HCT116 (cell line): ENCODE measurements around the gene PSMG3. TPM values are rescaled to one million over a fixed set of nuclear protein-coding genes. Genes with fewer than 3 reads are reported as not detected.

Source experiments
- ATAC-seq: fragments of 200-7000 bp; cut with Tn5 transposase; 2 replicates; pipeline ENCODE4 v1.9.1; 2020; ENCODE audit warnings: mild to moderate bottlenecking, moderate library complexity
- BruUV-seq: library from RNA; stranded (reverse); fragments of 400-500 nt; replicated peaks from 2 replicates; lab custom pipeline; 2021; lab: Mats Ljungman, UMichigan
- CTCF ChIA-PET: fragments of 300-600 bp; sonication (Branson Sonifier 250); formaldehyde crosslinking; loops from one replicate; lab custom pipeline; 2021; ENCODE audit warnings: antibody characterized with exemption; lab: Charles Lee
- POLR2A ChIA-PET: fragments of 300-600, 350-600 bp; sonication (Branson Sonifier 250); formaldehyde crosslinking; loops from one replicate; lab custom pipeline; 2021; ENCODE audit warnings: antibody characterized with exemption; lab: Charles Lee
- RAD21 ChIA-PET, 2 experiments: fragments of 300-600 bp; sonication (Branson Sonifier 250); formaldehyde crosslinking; loops; one replicate each; lab custom pipeline; 2023; ENCODE audit warnings: low total read pairs in 2 of 2; ENCODE audit not compliant: uncharacterized antibody in 2 of 2, unreplicated experiment in 2 of 2, low non-redundant PET in 1 of 2; lab: Charles Lee
- DNase-seq: peaks from one replicate; pipeline ENCODE4 v3.0.0-alpha.2; 2010; ENCODE audit warnings: low read depth, low spot score
- H2AFZ ChIP-seq: fragments of 200-600 bp; shearing (Covaris generic), sonication (generic); 2 replicates; pipeline ENCODE4 v1.6.1; 2017; ENCODE audit warnings: low read depth, mixed run types, mixed read lengths, antibody characterized with exemption, low read length; ENCODE audit not compliant: poor library complexity, severe bottlenecking
- H3K27ac ChIP-seq: 2 replicates; pipeline ENCODE4 v1.5.1; 2012; ENCODE audit warnings: low read depth, low read length
- H3K27me3 ChIP-seq: fragments of 200-600 bp; sonication (generic); 2 replicates; pipeline ENCODE4 v1.6.1; 2016; ENCODE audit warnings: mixed run types, low read length, mixed read lengths; ENCODE audit not compliant: insufficient read depth
- H3K36me3 ChIP-seq, 2 experiments: fragments of 200-500 bp in 1 of 2; fragments of 200-600 bp in 1 of 2; sonication (Bioruptor generic) in 1 of 2; sonication (generic) in 1 of 2; 2 replicates each; pipeline versions ENCODE4 v1.5.1 to v1.6.1; 2014 to 2016; ENCODE audit warnings: low read length in 2 of 2, inconsistent platforms in 1 of 2, mixed read lengths in 1 of 2, mixed run types in 1 of 2; ENCODE audit not compliant: insufficient read depth in 2 of 2, control insufficient read depth in 1 of 2
- H3K4me1 ChIP-seq, 2 experiments: fragments of 200-600 bp in 1 of 2; sonication (generic) in 1 of 2; 2 replicates each; pipeline versions ENCODE4 v1.5.1 to v1.6.1; 2012 to 2017; ENCODE audit warnings: low read length in 2 of 2, inconsistent platforms in 1 of 2, mild to moderate bottlenecking in 1 of 2, mixed read lengths in 1 of 2, mixed run types in 1 of 2, moderate library complexity in 1 of 2; ENCODE audit not compliant: insufficient read depth in 2 of 2, control insufficient read depth in 1 of 2
- H3K4me2 ChIP-seq: fragments of 200-600 bp; sonication (generic); 2 replicates; pipeline ENCODE4 v1.6.1; 2017; ENCODE audit warnings: mixed run types, low read length, mixed read lengths
- H3K4me3 ChIP-seq, 2 experiments: fragments of 200-600 bp in 1 of 2; sonication (generic) in 1 of 2; replicated peaks in 1 of 2; 2 replicates each; pipeline ENCODE4 v1.5.1; 2011 to 2016; ENCODE audit warnings: low read length in 2 of 2, control low read depth in 1 of 2, low read depth in 1 of 2, mild to moderate bottlenecking in 1 of 2, mixed read lengths in 1 of 2, mixed run types in 1 of 2
- H3K79me2 ChIP-seq: fragments of 200-600 bp; sonication (generic); 2 replicates; pipeline ENCODE4 v1.6.1; 2017; ENCODE audit warnings: mild to moderate bottlenecking, mixed run types, low read length, moderate library complexity, mixed read lengths; ENCODE audit not compliant: insufficient read depth
- H3K9ac ChIP-seq: fragments of 200-600 bp; sonication (generic); 2 replicates; pipeline ENCODE4 v1.6.1; 2016; ENCODE audit warnings: low read length, mixed read lengths
- H3K9me2 ChIP-seq: fragments of 200-600 bp; sonication (generic), shearing (Covaris generic); 2 replicates; pipeline ENCODE4 v1.6.1; 2017; ENCODE audit warnings: mixed run types, mild to moderate bottlenecking, moderate library complexity; ENCODE audit not compliant: insufficient read depth
- H3K9me3 ChIP-seq, 2 experiments: fragments of 200-500 bp in 1 of 2; fragments of 200-600 bp in 1 of 2; sonication (Bioruptor generic) in 1 of 2; sonication (generic) in 1 of 2; 2 replicates each; pipeline ENCODE4 v1.6.1; 2014 to 2017; ENCODE audit warnings: low read length in 2 of 2, mixed read lengths in 2 of 2, inconsistent platforms in 1 of 2, low read depth in 1 of 2, mild to moderate bottlenecking in 1 of 2, mixed run types in 1 of 2, moderate library complexity in 1 of 2; ENCODE audit not compliant: control insufficient read depth in 1 of 2, insufficient read depth in 1 of 2
- H4K20me1 ChIP-seq: fragments of 200-600 bp; sonication (generic), shearing (Covaris generic); 2 replicates; pipeline ENCODE4 v1.6.1; 2017; ENCODE audit warnings: mixed run types, mild to moderate bottlenecking, moderate library complexity; ENCODE audit not compliant: insufficient read depth
- CEBPB ChIP-seq: IDR thresholded peaks from 2 replicates; pipeline ENCODE4 v1.6.1; 2012; ENCODE audit warnings: low read depth
- EZH2 ChIP-seq: fragments of 200-600 bp; sonication (generic); IDR thresholded peaks from 2 replicates; pipeline ENCODE4 v1.6.1; 2017; ENCODE audit warnings: antibody characterized with exemption, mixed run types
- EZH2phosphoT487 ChIP-seq: fragments of 200-600 bp; IDR thresholded peaks from 2 replicates; pipeline ENCODE4 v1.6.1; 2018; ENCODE audit warnings: antibody characterized with exemption, borderline replicate concordance
- FOSL1 ChIP-seq: IDR thresholded peaks from 2 replicates; pipeline ENCODE4 v1.6.1; 2012; ENCODE audit warnings: low read depth
- JUND ChIP-seq: IDR thresholded peaks from 2 replicates; pipeline ENCODE4 v1.6.1; 2012
- RAD21 ChIP-seq: IDR thresholded peaks from 2 replicates; pipeline ENCODE4 v1.6.1; 2012; ENCODE audit warnings: low read depth, mild to moderate bottlenecking
- SIN3A ChIP-seq: IDR thresholded peaks from 2 replicates; pipeline ENCODE4 v1.6.1; 2012; ENCODE audit warnings: low read depth
- SP1 ChIP-seq: IDR thresholded peaks from 2 replicates; pipeline ENCODE4 v1.6.1; 2012; ENCODE audit warnings: low read depth
- SRF ChIP-seq: IDR thresholded peaks from 2 replicates; pipeline ENCODE4 v1.6.1; 2012; ENCODE audit warnings: low read depth
- ZFX ChIP-seq: fragments of 450-650 bp; IDR thresholded peaks from 2 replicates; pipeline ENCODE4 v1.6.1; 2017
- ZNF274 ChIP-seq: fragments of 200-500 bp; sonication (Bioruptor generic); IDR thresholded peaks from 2 replicates; pipeline ENCODE4 v1.6.1; 2014; ENCODE audit warnings: mild to moderate bottlenecking, low read depth, low read length, inconsistent platforms
- intact Hi-C: fragments of 100-400 bp; cut with micrococcal nuclease; formaldehyde crosslinking; loops from 2 replicates; pipeline ENCODE4 v1.10.0; 2022
- total RNA-seq: library from RNA; stranded (reverse); gene quantifications from one replicate; pipeline ENCODE4 v1.2.1, GENCODE V29; 2021; ENCODE audit not compliant: unreplicated experiment
- TF ChIP-seq, protein P1 (sequence below): IDR thresholded peaks from 2 replicates; pipeline ENCODE4 v1.6.1; 2011; ENCODE audit warnings: mild to moderate bottlenecking, low read length, moderate library complexity; ENCODE audit not compliant: insufficient replicate concordance; ENCODE audit errors: extremely low read depth
- TF ChIP-seq, protein P2 (sequence below): IDR thresholded peaks from 2 replicates; pipeline ENCODE4 v1.6.1; 2012

Gene PSMG3
- total RNA-seq, 1 experiment from 2014 or later: 60.9 TPM

DNA sequence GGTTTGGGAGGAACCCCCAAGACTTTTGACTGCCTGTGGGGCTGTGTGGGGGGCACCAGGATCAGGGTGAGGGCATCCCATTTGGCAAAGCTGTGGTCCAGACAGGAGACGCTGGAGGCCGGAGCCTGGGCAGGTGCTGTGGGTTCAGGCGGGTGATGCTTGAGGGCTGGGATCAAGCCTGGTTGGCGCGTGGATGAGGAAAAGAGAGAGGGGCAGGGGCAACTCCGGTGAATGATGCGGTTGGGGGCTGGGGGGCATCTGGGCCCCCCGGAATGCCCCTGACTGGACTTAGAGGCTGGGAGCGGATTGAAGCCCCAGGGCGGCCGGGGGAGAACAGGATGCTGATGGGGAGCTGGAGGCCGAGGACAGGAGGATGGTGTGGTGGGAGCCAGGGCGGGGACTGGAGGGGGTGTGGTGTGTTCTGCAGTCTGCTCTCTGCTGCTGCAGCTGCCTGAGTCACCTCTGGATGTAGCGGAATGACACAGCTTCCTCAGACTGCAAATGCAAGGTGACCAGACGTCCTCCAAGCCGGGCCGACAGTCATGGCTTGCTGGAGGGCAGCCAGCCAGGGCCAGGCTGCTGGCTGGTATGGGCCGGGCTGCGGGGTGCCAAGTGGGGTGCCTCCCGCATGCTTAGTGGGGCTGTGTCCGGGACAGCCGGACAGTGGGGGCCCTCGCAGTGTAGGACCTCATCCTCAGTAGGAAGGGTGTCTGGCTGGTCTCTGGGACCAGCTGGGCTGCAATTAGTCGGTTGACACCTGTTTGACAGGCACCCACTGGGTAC, 36.1 kb downstream of the PSMG3 start (continued):
- TF ChIP-seq ZFX: no peak
- TF ChIP-seq, all 23 proteins: peak for 0

DNA sequence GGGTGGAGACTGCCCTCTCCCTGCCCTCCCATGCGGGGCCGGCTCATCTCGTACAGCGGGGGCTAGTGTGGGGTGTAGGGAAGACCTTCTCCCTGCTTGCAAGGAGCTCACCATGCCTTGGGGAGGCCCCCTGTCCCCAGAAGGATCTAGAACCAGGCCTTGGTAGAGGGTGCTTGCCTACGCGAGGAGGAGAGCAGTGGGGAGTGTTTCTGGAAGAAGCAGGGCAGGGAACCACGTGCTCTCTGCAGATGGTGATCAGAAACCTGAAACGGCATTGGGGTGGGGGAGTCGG, 36.6 kb downstream of the PSMG3 start:
- H3K9me2 ChIP-seq: no peaks in the 10 kb centered on the region
- no peak for ATAC-seq
- TF ChIP-seq FOSL1: no peak
- TF ChIP-seq CEBPB: no peak
- no peak for TF ChIP-seq SP1
- TF ChIP-seq EZH2: no peak
- no peak for TF ChIP-seq RAD21
- TF ChIP-seq ZNF274: no peak
- TF ChIP-seq, protein P1, sequence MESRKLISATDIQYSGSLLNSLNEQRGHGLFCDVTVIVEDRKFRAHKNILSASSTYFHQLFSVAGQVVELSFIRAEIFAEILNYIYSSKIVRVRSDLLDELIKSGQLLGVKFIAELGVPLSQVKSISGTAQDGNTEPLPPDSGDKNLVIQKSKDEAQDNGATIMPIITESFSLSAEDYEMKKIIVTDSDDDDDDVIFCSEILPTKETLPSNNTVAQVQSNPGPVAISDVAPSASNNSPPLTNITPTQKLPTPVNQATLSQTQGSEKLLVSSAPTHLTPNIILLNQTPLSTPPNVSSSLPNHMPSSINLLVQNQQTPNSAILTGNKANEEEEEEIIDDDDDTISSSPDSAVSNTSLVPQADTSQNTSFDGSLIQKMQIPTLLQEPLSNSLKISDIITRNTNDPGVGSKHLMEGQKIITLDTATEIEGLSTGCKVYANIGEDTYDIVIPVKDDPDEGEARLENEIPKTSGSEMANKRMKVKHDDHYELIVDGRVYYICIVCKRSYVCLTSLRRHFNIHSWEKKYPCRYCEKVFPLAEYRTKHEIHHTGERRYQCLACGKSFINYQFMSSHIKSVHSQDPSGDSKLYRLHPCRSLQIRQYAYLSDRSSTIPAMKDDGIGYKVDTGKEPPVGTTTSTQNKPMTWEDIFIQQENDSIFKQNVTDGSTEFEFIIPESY: no peak
- TF ChIP-seq JUND: no peak
- TF ChIP-seq SRF: no peak
- TF ChIP-seq, protein P2, sequence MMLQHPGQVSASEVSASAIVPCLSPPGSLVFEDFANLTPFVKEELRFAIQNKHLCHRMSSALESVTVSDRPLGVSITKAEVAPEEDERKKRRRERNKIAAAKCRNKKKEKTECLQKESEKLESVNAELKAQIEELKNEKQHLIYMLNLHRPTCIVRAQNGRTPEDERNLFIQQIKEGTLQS: no peak
- TF ChIP-seq SIN3A: no peak
- TF ChIP-seq ZFX: no peak
- no peak for TF ChIP-seq EZH2phosphoT487
- intact Hi-C loops: no loop called here
- H3K4me2 ChIP-seq: peak overlapping the region; percentile 86
- POLR2A ChIA-PET: no interaction called here
- CTCF ChIA-PET: no interaction called here
- no peaks in the 10 kb centered on the region for H3K27me3 ChIP-seq
- peak overlapping the region; percentile 78 to 82 for H3K4me3 ChIP-seq
- no peak overlapping the region for H2AFZ ChIP-seq
- peak overlapping the region; percentile 92 for H3K27ac ChIP-seq
- H4K20me1 ChIP-seq: no peaks in the 10 kb centered on the region; the same call in 1 of the 2 replicates
- peak overlapping the region; percentile 95 for H3K9ac ChIP-seq
- H3K36me3 ChIP-seq: peaks cover 2 to 6% of the 10 kb centered on the region in 2 experiments; a peak in 3 of 4 replicates
- no peak for DNase-seq
- H3K79me2 ChIP-seq: peaks cover 72% of the 10 kb centered on the region
- H3K4me1 ChIP-seq: peaks cover 52 to 80% of the 10 kb centered on the region in 2 experiments
- RAD21 ChIA-PET: no interaction called here
- BruUV-seq: no TSS peak
- no peaks in the 10 kb centered on the region for H3K9me3 ChIP-seq
